ENCODE measurements around the gene RUFY3.

RUFY3 gene

GRCh38 chr4:70714079-70714887 is 7.5 kb upstream of the RUFY3 start:
- H3K4me3 ChIP-seq (ENCODE audit: low read depth in 1 of 2, low read length in 1 of 2), result no peak overlapping the region

GRCh38 chr4:70715097-70715496 is 6.7 kb upstream of the RUFY3 start:
- H3K27ac ChIP-seq, result no peak overlapping the region
- no peak for TF ChIP-seq CTCF (IDR thresholded peaks at IDR 0.05)
- H3K36me3 ChIP-seq, result no peaks in the 10 kb centered on the region

More at GRCh38 chr4:70714079-70714887, 7.5 kb upstream of the RUFY3 start:
- Histone ChIP-seq H3K9me3 (no peaks in the 10 kb centered on the region), H3K36me3 (no peaks in the 10 kb centered on the region), H3K27me3 (peaks cover 19% of the 10 kb centered on the region), H3K27ac (no peak overlapping the region), H3K4me1 (ENCODE audit: control insufficient read depth in 1 of 2, insufficient read depth in 1 of 2, low read depth in 1 of 2, low read length in 1 of 2) (peaks cover 0 to 6% of the 10 kb centered on the region in 2 experiments)
- TF ChIP-seq CTCF (IDR thresholded peaks at IDR 0.05), result no peak

GRCh38 chr4:70718811-70719604 is 2.8 kb upstream of the RUFY3 start:
- Histone ChIP-seq H3K4me1 (ENCODE audit: control insufficient read depth in 1 of 2, insufficient read depth in 1 of 2, low read depth in 1 of 2, low read length in 1 of 2) (peaks cover 0 to 3% of the 10 kb centered on the region in 2 experiments), H3K4me3 (ENCODE audit: low read depth in 1 of 2, low read length in 1 of 2) (no peak overlapping the region), H3K36me3 (no peaks in the 10 kb centered on the region), H3K27ac (no peak overlapping the region), H3K9me3 (no peaks in the 10 kb centered on the region), H3K27me3 (peaks cover 11% of the 10 kb centered on the region)
- TF ChIP-seq CTCF (IDR thresholded peaks at IDR 0.05), result no peak

More at GRCh38 chr4:70715097-70715496, 6.7 kb upstream of the RUFY3 start:
- H3K9me3 ChIP-seq, result no peaks in the 10 kb centered on the region
- H3K4me3 ChIP-seq (ENCODE audit: low read depth in 1 of 2, low read length in 1 of 2), result no peak overlapping the region
- H3K4me1 ChIP-seq (ENCODE audit: control insufficient read depth in 1 of 2, insufficient read depth in 1 of 2, low read depth in 1 of 2, low read length in 1 of 2), result peaks cover 0 to 6% of the 10 kb centered on the region in 2 experiments
- H3K27me3 ChIP-seq, result peaks cover 19% of the 10 kb centered on the region

GRCh38 chr4:70722199-70722791 is 531 bp downstream of the RUFY3 start:
- no peak overlapping the region for H3K27ac ChIP-seq
- no peak for TF ChIP-seq CTCF (IDR thresholded peaks at IDR 0.05)
- H3K36me3 ChIP-seq, result no peaks in the 10 kb centered on the region
- no peaks in the 10 kb centered on the region for H3K27me3 ChIP-seq
- H3K4me3 ChIP-seq (ENCODE audit: low read depth in 1 of 2, low read length in 1 of 2), result no peak overlapping the region
- no peaks in the 10 kb centered on the region for H3K9me3 ChIP-seq
- H3K4me1 ChIP-seq (ENCODE audit: control insufficient read depth in 1 of 2, insufficient read depth in 1 of 2, low read depth in 1 of 2, low read length in 1 of 2), result no peaks in the 10 kb centered on the region

- no peak overlapping the region for H3K4me3 ChIP-seq (ENCODE audit: low read depth in 1 of 2, low read length in 1 of 2)
- H3K36me3 ChIP-seq, result no peaks in the 10 kb centered on the region
- no peaks in the 10 kb centered on the region for H3K4me1 ChIP-seq (ENCODE audit: control insufficient read depth in 1 of 2, insufficient read depth in 1 of 2, low read depth in 1 of 2, low read length in 1 of 2)
- H3K27ac ChIP-seq, result no peak overlapping the region
- no peaks in the 10 kb centered on the region for H3K27me3 ChIP-seq
- no peaks in the 10 kb centered on the region for H3K9me3 ChIP-seq
- TF ChIP-seq CTCF (IDR thresholded peaks at IDR 0.05), result no peak
Observed at GRCh38 chr4:70724463-70724862, 2.7 kb downstream of the RUFY3 start.
